ENCODE data around the gene SLC39A11.

Gene SLC39A11

DNA sequence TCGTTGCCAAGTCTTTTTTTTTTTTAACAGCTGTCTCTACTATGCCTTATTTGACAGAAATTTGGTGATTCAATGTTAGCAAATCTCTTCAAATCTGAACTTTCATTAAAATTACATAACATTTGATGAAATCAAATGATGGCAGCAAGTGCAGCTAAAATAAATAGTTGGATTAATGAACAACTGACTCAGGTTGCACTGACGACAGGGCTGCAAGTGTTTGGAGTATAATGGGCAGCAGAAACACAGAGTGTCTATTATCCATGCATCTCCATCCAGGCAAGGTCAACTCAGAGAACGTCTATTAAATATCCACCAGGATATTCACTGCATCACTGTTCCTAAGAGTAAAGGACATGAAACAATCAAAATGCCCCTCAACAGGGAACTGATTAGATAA lies 109.8 kb downstream of the SLC39A11 start:
- no peak overlapping the region for H2BK5ac ChIP-seq (ENCODE audit: low read depth, low read length, poor library complexity, severe bottlenecking)
- H2AFZ ChIP-seq (ENCODE audit: low read depth, low read length): no peak overlapping the region
- no peak overlapping the region for H3K23ac ChIP-seq (ENCODE audit: low read length in 2 of 2)
- H3K27me3 ChIP-seq (ENCODE audit: control insufficient read depth in 1 of 2, insufficient read depth in 1 of 2, low read length in 2 of 2): no peaks in the 10 kb centered on the region
- H3K4ac ChIP-seq (ENCODE audit: low read depth in 1 of 2, low read length in 2 of 2): no peak overlapping the region
- H2BK120ac ChIP-seq (ENCODE audit: low read depth, low read length): no peak overlapping the region
- H2BK15ac ChIP-seq (ENCODE audit: low read depth, poor library complexity, severe bottlenecking): no peak overlapping the region
- H3K4me2 ChIP-seq (ENCODE audit: low read length, poor library complexity, severe bottlenecking): no peak overlapping the region
- H2BK12ac ChIP-seq (ENCODE audit: low read length in 2 of 2): no peak overlapping the region
- WGBS: 100% methylated on average over 1 of the region's 3 CpGs
- H3K27ac ChIP-seq (ENCODE audit: low read length, poor library complexity, severe bottlenecking): no peak overlapping the region
- no peak overlapping the region for H3K4me3 ChIP-seq (ENCODE audit: insufficient read depth in 1 of 2, low read depth in 1 of 2, low read length in 2 of 2)
- H3K4me1 ChIP-seq (ENCODE audit: control insufficient read depth, insufficient read depth, low read depth, low read length): peaks cover 13% of the 10 kb centered on the region
- no peak overlapping the region for H4K8ac ChIP-seq (ENCODE audit: low read length)
- H3K14ac ChIP-seq (ENCODE audit: low read length in 2 of 2): no peak overlapping the region
- DNase-seq: no peak
- peaks cover 13% of the 10 kb centered on the region for H3K79me1 ChIP-seq (replicated peaks; ENCODE audit: low read length, poor library complexity, severe bottlenecking)
- no peak overlapping the region for H3K18ac ChIP-seq (ENCODE audit: low read depth in 1 of 2, low read length in 2 of 2)
- no peaks in the 10 kb centered on the region for H3K9me3 ChIP-seq (ENCODE audit: control insufficient read depth, low read length)
- H3K9ac ChIP-seq (ENCODE audit: low read length): no peak overlapping the region
- H4K91ac ChIP-seq (ENCODE audit: low read length): no peak overlapping the region
- no peak overlapping the region for H2AK5ac ChIP-seq (ENCODE audit: low read length, severe bottlenecking)
- no peaks in the 10 kb centered on the region for H3K36me3 ChIP-seq (ENCODE audit: control insufficient read depth in 1 of 2, insufficient read depth in 2 of 2, low read depth in 1 of 2, low read length in 2 of 2)

DNA sequence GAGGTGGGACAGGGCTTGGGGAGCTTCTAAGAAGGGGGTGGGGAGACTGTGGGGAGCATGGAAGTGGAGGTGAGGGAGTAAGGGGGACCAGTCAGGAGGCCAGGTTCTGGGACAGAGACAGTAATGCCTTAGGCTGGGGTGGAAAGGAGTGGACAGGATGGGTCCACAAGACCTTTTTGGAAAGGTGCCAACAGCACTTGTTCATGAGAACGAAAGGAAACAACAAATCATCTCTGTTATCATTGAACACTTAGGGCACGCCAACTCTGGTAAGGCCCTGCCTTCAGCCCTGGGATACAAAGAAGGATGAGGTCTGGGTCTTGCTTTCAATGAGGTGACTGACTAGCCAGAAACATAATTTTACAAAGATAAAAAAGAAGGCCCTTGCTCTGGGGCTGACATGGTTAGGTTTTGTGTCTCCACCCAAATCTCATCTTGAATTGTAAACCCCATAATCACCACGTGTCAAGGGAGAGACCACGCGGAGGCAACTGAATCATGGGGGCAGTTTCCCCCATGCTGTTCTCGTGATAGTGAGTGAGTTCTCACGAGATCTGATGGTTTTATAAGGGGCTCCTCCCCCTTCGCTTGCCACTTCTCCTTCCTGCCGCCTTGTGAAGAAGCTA lies 113.8 kb downstream of the SLC39A11 start:
- peak overlapping the region in 1 of 2 experiments; percentile 2 for H3K4ac ChIP-seq (ENCODE audit: low read depth in 1 of 2, low read length in 2 of 2)
- no peak overlapping the region for H4K8ac ChIP-seq (ENCODE audit: low read length)
- H3K4me3 ChIP-seq (ENCODE audit: insufficient read depth in 1 of 2, low read depth in 1 of 2, low read length in 2 of 2): no peak overlapping the region
- H3K9me3 ChIP-seq (ENCODE audit: control insufficient read depth, low read length): no peaks in the 10 kb centered on the region
- H2BK120ac ChIP-seq (ENCODE audit: low read depth, low read length): no peak overlapping the region
- H3K14ac ChIP-seq (ENCODE audit: low read length in 2 of 2): no peak overlapping the region
- H3K27ac ChIP-seq (ENCODE audit: low read length, poor library complexity, severe bottlenecking): no peak overlapping the region
- no peak overlapping the region for H2BK15ac ChIP-seq (ENCODE audit: low read depth, poor library complexity, severe bottlenecking)
- H3K79me1 ChIP-seq (replicated peaks; ENCODE audit: low read length, poor library complexity, severe bottlenecking): peaks cover 5% of the 10 kb centered on the region
- H4K91ac ChIP-seq (ENCODE audit: low read length): no peak overlapping the region
- H3K27me3 ChIP-seq (ENCODE audit: control insufficient read depth in 1 of 2, insufficient read depth in 1 of 2, low read length in 2 of 2): no peaks in the 10 kb centered on the region
- H3K4me1 ChIP-seq (ENCODE audit: control insufficient read depth, insufficient read depth, low read depth, low read length): peaks cover 15% of the 10 kb centered on the region
- WGBS: 64% methylated on average over 9 of the region's 9 CpGs
- peak overlapping the region; percentile 4 to 44 for H2BK12ac ChIP-seq (ENCODE audit: low read length in 2 of 2)
- peak overlapping the region; percentile 1 to 65 for H3K18ac ChIP-seq (ENCODE audit: low read depth in 1 of 2, low read length in 2 of 2)
- H3K4me2 ChIP-seq (ENCODE audit: low read length, poor library complexity, severe bottlenecking): no peak overlapping the region
- H3K36me3 ChIP-seq (ENCODE audit: control insufficient read depth in 1 of 2, insufficient read depth in 2 of 2, low read depth in 1 of 2, low read length in 2 of 2): no peaks in the 10 kb centered on the region
- DNase-seq: peak; percentile 85
- no peak overlapping the region for H3K23ac ChIP-seq (ENCODE audit: low read length in 2 of 2)
- H2BK5ac ChIP-seq (ENCODE audit: low read depth, low read length, poor library complexity, severe bottlenecking): no peak overlapping the region
- H2AK5ac ChIP-seq (ENCODE audit: low read length, severe bottlenecking): peak overlapping the region; percentile 30
- H2AFZ ChIP-seq (ENCODE audit: low read depth, low read length): no peak overlapping the region
- no peak overlapping the region for H3K9ac ChIP-seq (ENCODE audit: low read length)

DNA sequence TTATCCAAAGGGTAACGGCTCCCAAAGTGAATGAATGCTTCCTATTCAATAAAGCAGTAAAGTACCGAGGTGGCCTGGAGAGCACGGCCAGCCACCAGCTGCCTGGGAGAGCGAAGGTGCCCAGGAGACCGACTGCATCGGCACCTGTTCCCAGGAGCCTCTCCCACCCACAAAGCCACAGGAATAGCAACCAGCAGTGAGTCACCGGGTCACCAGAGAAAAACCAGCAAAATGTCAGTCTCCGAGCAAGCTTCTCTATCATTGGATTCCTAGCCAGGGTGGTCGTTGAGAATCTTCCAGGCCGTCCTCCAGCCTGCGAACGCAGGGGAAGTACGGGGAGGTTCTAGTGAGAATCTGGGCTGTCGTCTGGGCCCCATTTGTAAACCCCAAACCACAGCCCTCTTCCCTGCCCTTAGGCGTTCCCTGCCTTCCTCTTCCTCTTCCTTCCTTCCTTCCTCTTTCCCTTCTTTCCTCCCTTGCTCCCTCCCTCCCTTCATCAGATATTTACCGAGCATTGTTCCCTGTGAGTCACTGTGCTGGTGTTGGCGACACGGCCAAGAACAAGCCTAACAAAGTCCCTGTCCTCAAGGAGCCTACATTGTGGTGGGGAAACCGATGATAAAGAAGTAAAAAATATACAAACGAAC lies 114.6 kb downstream of the SLC39A11 start:
- Histone ChIP-seq H3K14ac (ENCODE audit: low read length in 2 of 2) (peak overlapping the region in 1 of 2 experiments; percentile 79), H3K4me1 (ENCODE audit: control insufficient read depth, insufficient read depth, low read depth, low read length) (peaks cover 17% of the 10 kb centered on the region), H4K8ac (ENCODE audit: low read length) (peak overlapping the region; percentile 84), H2BK15ac (ENCODE audit: low read depth, poor library complexity, severe bottlenecking) (no peak overlapping the region), H3K27me3 (ENCODE audit: control insufficient read depth in 1 of 2, insufficient read depth in 1 of 2, low read length in 2 of 2) (no peaks in the 10 kb centered on the region), H3K4me2 (ENCODE audit: low read length, poor library complexity, severe bottlenecking) (peak overlapping the region; percentile 30), H3K36me3 (ENCODE audit: control insufficient read depth in 1 of 2, insufficient read depth in 2 of 2, low read depth in 1 of 2, low read length in 2 of 2) (no peaks in the 10 kb centered on the region), H3K9ac (ENCODE audit: low read length) (peak overlapping the region; percentile 85), H2BK120ac (ENCODE audit: low read depth, low read length) (peak overlapping the region; percentile 82), H3K27ac (ENCODE audit: low read length, poor library complexity, severe bottlenecking) (peak overlapping the region; percentile 91), H2AFZ (ENCODE audit: low read depth, low read length) (peak overlapping the region; percentile 72), H3K9me3 (ENCODE audit: control insufficient read depth, low read length) (no peaks in the 10 kb centered on the region), H3K4ac (ENCODE audit: low read depth in 1 of 2, low read length in 2 of 2) (peak overlapping the region; percentile 46 to 98), H3K18ac (ENCODE audit: low read depth in 1 of 2, low read length in 2 of 2) (peak overlapping the region; percentile 55 to 93), H2BK5ac (ENCODE audit: low read depth, low read length, poor library complexity, severe bottlenecking) (no peak overlapping the region), H3K23ac (ENCODE audit: low read length in 2 of 2) (peak overlapping the region in 1 of 2 experiments; percentile 2), H2BK12ac (ENCODE audit: low read length in 2 of 2) (peak overlapping the region; percentile 4 to 69), H3K79me1 (replicated peaks; ENCODE audit: low read length, poor library complexity, severe bottlenecking) (peaks cover 8% of the 10 kb centered on the region), H4K91ac (ENCODE audit: low read length) (peak overlapping the region; percentile 93), H2AK5ac (ENCODE audit: low read length, severe bottlenecking) (peak overlapping the region; percentile 58), H3K4me3 (ENCODE audit: insufficient read depth in 1 of 2, low read depth in 1 of 2, low read length in 2 of 2) (peak overlapping the region in 1 of 2 experiments; percentile 44)
- WGBS: 56% methylated on average over 20 of the region's 20 CpGs
- peak; percentile 64 for DNase-seq

DNA sequence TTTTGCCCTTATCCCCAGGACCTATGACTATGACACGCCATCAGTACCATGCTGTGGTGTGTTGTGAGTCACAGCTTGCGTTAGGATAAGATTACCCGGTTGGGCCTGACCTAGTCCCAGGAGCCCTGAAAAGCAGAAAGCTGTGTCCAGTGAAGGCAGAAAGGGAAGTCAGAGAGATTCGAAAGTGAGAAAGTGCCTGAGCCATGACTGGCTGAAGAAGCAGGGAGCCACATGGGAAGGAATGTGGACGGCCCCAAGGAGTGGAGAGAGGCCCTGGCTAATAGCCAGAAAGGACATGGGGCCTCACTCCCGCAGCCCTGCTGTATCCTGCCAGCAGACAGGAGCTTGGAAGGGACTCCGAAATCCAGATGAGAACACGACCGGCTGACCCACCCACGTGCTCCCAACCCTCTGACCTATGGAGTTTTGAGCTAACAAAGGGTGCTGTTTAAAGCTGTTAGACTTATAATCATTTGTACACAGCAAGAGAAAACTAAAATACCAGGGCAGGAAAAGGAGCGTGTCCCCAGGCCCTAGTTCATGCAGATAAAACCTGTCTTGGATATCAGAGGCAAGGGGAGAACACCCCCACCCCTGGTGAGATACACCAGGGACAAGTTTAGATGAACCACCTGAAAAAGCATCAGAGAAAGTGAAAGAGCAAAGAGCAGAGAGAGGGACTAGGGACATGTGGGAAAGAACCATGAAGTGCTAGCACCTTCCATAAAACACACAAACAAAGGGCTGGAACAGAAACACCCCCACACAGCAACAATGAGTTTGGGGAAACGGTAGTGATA lies 115.3 kb downstream of the SLC39A11 start:
- H3K4me1 ChIP-seq (ENCODE audit: control insufficient read depth, insufficient read depth, low read depth, low read length): peaks cover 17% of the 10 kb centered on the region
- 33% methylated on average over 8 of the region's 12 CpGs for WGBS

More for the DNA sequence above, 115.3 kb downstream of the SLC39A11 start:
- H3K4ac ChIP-seq (ENCODE audit: low read depth in 1 of 2, low read length in 2 of 2): peak overlapping the region; percentile 46 to 98
- H4K91ac ChIP-seq (ENCODE audit: low read length): peak overlapping the region; percentile 93
- no peak overlapping the region for H2BK5ac ChIP-seq (ENCODE audit: low read depth, low read length, poor library complexity, severe bottlenecking)
- H2BK15ac ChIP-seq (ENCODE audit: low read depth, poor library complexity, severe bottlenecking): peak overlapping the region; percentile 82
- no peaks in the 10 kb centered on the region for H3K36me3 ChIP-seq (ENCODE audit: control insufficient read depth in 1 of 2, insufficient read depth in 2 of 2, low read depth in 1 of 2, low read length in 2 of 2)
- peak overlapping the region; percentile 91 for H3K27ac ChIP-seq (ENCODE audit: low read length, poor library complexity, severe bottlenecking)
- peaks cover 12% of the 10 kb centered on the region for H3K79me1 ChIP-seq (replicated peaks; ENCODE audit: low read length, poor library complexity, severe bottlenecking)
- peak overlapping the region; percentile 56 for H2AFZ ChIP-seq (ENCODE audit: low read depth, low read length)
- H3K27me3 ChIP-seq (ENCODE audit: control insufficient read depth in 1 of 2, insufficient read depth in 1 of 2, low read length in 2 of 2): no peaks in the 10 kb centered on the region
- H3K9me3 ChIP-seq (ENCODE audit: control insufficient read depth, low read length): no peaks in the 10 kb centered on the region
- H3K18ac ChIP-seq (ENCODE audit: low read depth in 1 of 2, low read length in 2 of 2): peak overlapping the region; percentile 55 to 93
- peak overlapping the region; percentile 30 for H3K4me2 ChIP-seq (ENCODE audit: low read length, poor library complexity, severe bottlenecking)
- H3K9ac ChIP-seq (ENCODE audit: low read length): peak overlapping the region; percentile 85
- H3K14ac ChIP-seq (ENCODE audit: low read length in 2 of 2): no peak overlapping the region
- peak overlapping the region in 1 of 2 experiments; percentile 50 for H3K23ac ChIP-seq (ENCODE audit: low read length in 2 of 2)
- DNase-seq: peak; percentile 96
- H2BK120ac ChIP-seq (ENCODE audit: low read depth, low read length): peak overlapping the region; percentile 82
- peak overlapping the region in 1 of 2 experiments; percentile 44 for H3K4me3 ChIP-seq (ENCODE audit: insufficient read depth in 1 of 2, low read depth in 1 of 2, low read length in 2 of 2)
- H2BK12ac ChIP-seq (ENCODE audit: low read length in 2 of 2): peak overlapping the region; percentile 27 to 69
- H4K8ac ChIP-seq (ENCODE audit: low read length): peak overlapping the region; percentile 84
- peak overlapping the region; percentile 58 for H2AK5ac ChIP-seq (ENCODE audit: low read length, severe bottlenecking)

Data from mesenchymal stem cell (in vitro differentiated cells and primary cell).